GM21423 (cell line): Measurements from ENCODE around the gene ADRB2.
A peak's percentile ranks its signal among the peaks of the same experiment; 100 is the strongest.
"Not testable (repeated sequence)": the region's sequence is repeated elsewhere in the genome, so short reads cannot be mapped to it uniquely, and the experiment has no call there.

Source experiments
- ATAC-seq: cut with Tn5 transposase; IDR thresholded peaks from one replicate; pipeline ENCODE4 v1.9.1; 2021; ENCODE audit warnings: mild to moderate bottlenecking, moderate library complexity; ENCODE audit not compliant: unreplicated experiment

The ADRB2 gene

GRCh38 chr5:148853868-148854267 lies 27.5 kb downstream of the ADRB2 start:
- peak; percentile 60 for ATAC-seq

GRCh38 chr5:148855249-148856008 lies 29.0 kb downstream of the ADRB2 start:
- no peak for ATAC-seq

GRCh38 chr5:148856009-148856367 lies 29.6 kb downstream of the ADRB2 start:
- ATAC-seq, result no peak

- no peak for ATAC-seq
Measured at GRCh38 chr5:148856424-148856823, 30.0 kb downstream of the ADRB2 start.

- ATAC-seq, result no peak
Measured at GRCh38 chr5:148857474-148857873, 31.1 kb downstream of the ADRB2 start.

GRCh38 chr5:148858106-148858505 lies 31.7 kb downstream of the ADRB2 start:
- no peak for ATAC-seq

GRCh38 chr5:148858547-148858946 lies 32.1 kb downstream of the ADRB2 start:
- ATAC-seq, result no peak

GRCh38 chr5:148859703-148860102 lies 33.3 kb downstream of the ADRB2 start:
- no peak for ATAC-seq

- no peak for ATAC-seq
Measured at GRCh38 chr5:148860599-148860998, 34.2 kb downstream of the ADRB2 start.

GRCh38 chr5:148861088-148861487 lies 34.7 kb downstream of the ADRB2 start:
- ATAC-seq, result no peak

GRCh38 chr5:148861696-148862095 lies 35.3 kb downstream of the ADRB2 start:
- ATAC-seq, result no peak

- no peak for ATAC-seq
Measured at GRCh38 chr5:148864113-148864841, 37.9 kb downstream of the ADRB2 start.

- ATAC-seq, result no peak
Measured at GRCh38 chr5:148866024-148866423, 39.6 kb downstream of the ADRB2 start.

GRCh38 chr5:148873120-148873519 lies 46.7 kb downstream of the ADRB2 start:
- no peak for ATAC-seq

GRCh38 chr5:148873690-148874485 lies 47.5 kb downstream of the ADRB2 start:
- ATAC-seq, result no peak

GRCh38 chr5:148875205-148875875 lies 48.9 kb downstream of the ADRB2 start:
- no peak for ATAC-seq

GRCh38 chr5:148877436-148877835 lies 51.0 kb downstream of the ADRB2 start:
- ATAC-seq, result not testable (repeated sequence)
